Breast epithelium (tissue), 3 donors: ENCODE measurements around the gene GYPB.
"Not testable (repeated sequence)": the region's sequence is repeated elsewhere in the genome, so short reads cannot be mapped to it uniquely, and the experiment has no call there.

Source experiments
- POLR2AphosphoS5 ChIP-seq, 3 donors: sonication (generic); formaldehyde crosslinking; IDR thresholded peaks; one replicate each; pipeline ENCODE4 v1.6.1; 2017; ENCODE audit warnings: antibody characterized with exemption in 3 of 3
- TF ChIP-seq, protein P1 (sequence below), 3 donors: fragments of 450-650 bp; IDR thresholded peaks; one replicate each; pipeline ENCODE4 v1.5.1; 2016 to 2017; ENCODE audit warnings: antibody characterized with exemption in 3 of 3, mild to moderate bottlenecking in 3 of 3, moderate library complexity in 3 of 3

DNA sequence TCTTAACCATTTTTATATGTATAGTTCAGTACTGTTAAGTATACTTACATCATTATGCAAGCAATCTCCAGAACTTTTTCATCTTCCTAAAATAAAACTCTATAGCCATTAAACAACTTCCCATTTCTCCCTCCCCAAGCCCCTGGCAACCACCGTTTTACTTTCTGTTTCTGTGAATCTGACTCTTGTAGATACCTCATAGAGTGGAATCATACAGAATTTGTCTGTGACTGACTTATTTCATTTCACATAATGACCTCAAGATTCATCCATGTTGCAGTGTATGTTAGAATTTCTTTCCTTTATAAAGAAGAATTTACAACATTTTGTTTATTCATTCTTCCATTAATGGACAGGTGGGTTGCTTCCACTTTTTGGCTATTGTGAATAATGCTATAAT lies 13.4 kb upstream of the GYPB start:
- not testable (repeated sequence) for TF ChIP-seq POLR2AphosphoS5 (IDR thresholded peaks at IDR 0.05)
- TF ChIP-seq, protein P1, sequence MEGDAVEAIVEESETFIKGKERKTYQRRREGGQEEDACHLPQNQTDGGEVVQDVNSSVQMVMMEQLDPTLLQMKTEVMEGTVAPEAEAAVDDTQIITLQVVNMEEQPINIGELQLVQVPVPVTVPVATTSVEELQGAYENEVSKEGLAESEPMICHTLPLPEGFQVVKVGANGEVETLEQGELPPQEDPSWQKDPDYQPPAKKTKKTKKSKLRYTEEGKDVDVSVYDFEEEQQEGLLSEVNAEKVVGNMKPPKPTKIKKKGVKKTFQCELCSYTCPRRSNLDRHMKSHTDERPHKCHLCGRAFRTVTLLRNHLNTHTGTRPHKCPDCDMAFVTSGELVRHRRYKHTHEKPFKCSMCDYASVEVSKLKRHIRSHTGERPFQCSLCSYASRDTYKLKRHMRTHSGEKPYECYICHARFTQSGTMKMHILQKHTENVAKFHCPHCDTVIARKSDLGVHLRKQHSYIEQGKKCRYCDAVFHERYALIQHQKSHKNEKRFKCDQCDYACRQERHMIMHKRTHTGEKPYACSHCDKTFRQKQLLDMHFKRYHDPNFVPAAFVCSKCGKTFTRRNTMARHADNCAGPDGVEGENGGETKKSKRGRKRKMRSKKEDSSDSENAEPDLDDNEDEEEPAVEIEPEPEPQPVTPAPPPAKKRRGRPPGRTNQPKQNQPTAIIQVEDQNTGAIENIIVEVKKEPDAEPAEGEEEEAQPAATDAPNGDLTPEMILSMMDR (IDR thresholded peaks at IDR 0.05): not testable (repeated sequence)
